GM12865 (cell line): Measurements from ENCODE around the gene DZIP1L.
A peak's percentile ranks its signal among the peaks of the same experiment; 100 is the strongest.

ENCODE experiments used
- DNase-seq: peaks from one replicate; pipeline ENCODE4 v3.0.0; 2010; ENCODE audit warnings: low read depth
- H3K4me3 ChIP-seq: 2 replicates; pipeline ENCODE4 v1.5.1; 2011; ENCODE audit warnings: mild to moderate bottlenecking, low read depth, low read length, control low read depth
- TF ChIP-seq, protein P1 (sequence below): IDR thresholded peaks from 2 replicates; pipeline ENCODE4 v1.5.1; 2011; ENCODE audit warnings: low read length, control low read depth, low read depth, inconsistent platforms; ENCODE audit not compliant: insufficient read depth; ENCODE audit errors: missing control alignments

The DZIP1L gene

DNA sequence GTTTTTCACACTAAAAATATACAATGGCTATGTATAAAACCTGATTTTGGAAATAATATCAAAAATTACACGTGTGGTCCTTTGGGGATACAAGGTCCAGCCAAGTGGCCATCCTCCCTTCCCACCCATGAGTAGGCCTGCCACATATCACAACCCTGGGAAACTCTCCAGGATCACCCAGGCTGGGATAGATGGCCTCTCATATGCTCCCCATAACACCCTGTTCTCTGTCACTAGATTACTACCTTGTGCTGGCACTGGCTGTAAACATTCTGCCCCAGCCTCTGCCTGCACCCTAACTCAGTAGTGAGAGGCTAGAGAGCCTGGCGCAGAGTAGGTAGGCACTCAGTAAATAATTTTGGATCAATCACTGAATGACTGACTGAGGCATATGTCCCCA, 53.4 kb downstream of the DZIP1L start:
- DNase-seq = no peak
- TF ChIP-seq, protein P1, sequence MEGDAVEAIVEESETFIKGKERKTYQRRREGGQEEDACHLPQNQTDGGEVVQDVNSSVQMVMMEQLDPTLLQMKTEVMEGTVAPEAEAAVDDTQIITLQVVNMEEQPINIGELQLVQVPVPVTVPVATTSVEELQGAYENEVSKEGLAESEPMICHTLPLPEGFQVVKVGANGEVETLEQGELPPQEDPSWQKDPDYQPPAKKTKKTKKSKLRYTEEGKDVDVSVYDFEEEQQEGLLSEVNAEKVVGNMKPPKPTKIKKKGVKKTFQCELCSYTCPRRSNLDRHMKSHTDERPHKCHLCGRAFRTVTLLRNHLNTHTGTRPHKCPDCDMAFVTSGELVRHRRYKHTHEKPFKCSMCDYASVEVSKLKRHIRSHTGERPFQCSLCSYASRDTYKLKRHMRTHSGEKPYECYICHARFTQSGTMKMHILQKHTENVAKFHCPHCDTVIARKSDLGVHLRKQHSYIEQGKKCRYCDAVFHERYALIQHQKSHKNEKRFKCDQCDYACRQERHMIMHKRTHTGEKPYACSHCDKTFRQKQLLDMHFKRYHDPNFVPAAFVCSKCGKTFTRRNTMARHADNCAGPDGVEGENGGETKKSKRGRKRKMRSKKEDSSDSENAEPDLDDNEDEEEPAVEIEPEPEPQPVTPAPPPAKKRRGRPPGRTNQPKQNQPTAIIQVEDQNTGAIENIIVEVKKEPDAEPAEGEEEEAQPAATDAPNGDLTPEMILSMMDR = no peak
- H3K4me3 ChIP-seq = no peak overlapping the region

DNA sequence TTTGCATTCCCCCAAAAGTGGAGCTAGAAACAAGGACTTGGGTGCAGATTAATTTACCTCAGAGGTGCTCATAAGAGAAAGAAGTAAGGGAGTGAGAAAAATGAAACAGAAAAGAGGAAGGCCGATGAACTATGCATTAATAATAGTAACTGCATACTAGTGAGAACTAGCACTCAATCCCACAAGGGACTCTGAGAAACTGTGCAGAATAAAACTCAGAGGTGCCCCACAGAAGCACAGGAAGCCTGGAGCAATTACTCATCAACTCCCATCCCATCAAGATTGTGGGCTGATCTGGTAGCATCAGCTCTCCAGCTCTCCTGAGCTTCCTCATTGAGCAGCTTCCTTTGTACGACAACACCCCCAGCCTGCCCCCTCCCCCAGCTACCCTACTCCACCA, 54.6 kb downstream of the DZIP1L start:
- TF ChIP-seq, protein P1 = no peak
- peak; percentile 32 for DNase-seq
- no peak overlapping the region for H3K4me3 ChIP-seq

DNA sequence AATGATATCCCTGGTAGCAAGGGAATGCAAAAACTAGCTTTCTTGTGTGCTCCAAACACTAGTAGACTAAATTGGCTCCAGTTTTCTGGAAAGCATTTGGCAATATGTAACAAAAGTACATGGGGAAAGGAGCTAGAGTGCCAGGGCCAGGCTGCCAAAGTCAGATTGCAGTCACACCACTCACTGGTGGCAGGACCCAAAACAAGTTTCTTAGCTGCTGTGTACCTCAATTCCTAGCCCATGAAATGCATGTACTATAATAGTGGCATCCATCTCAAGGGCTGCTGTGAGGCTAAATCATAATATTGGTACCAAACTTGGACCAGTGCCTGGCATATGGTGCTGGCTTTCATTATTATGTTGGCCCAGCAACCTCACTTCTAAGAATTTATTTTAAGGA, 56.1 kb downstream of the DZIP1L start:
- TF ChIP-seq, protein P1 = no peak
- H3K4me3 ChIP-seq = no peak overlapping the region
- DNase-seq = no peak

DNA sequence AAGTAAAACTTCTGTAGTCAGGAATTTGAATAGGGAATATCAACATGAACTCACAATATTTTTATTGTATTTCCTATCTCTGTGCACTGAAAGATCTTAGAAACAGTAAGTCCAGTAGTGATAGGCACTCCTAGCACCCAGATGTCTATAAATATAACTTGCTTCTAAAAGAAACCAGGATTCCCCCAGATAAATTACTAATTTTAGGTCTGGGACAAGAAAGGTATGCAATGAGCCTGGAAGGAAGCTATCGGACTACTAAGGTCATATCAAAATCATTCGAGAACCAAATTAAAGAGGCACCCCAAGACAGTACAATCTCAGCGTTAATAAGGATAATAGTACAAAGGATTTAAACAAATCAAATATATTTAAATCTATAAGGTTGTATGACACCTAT, 58.0 kb downstream of the DZIP1L start:
- DNase-seq = no peak
- no peak overlapping the region for H3K4me3 ChIP-seq
- TF ChIP-seq, protein P1 = no peak

DNA sequence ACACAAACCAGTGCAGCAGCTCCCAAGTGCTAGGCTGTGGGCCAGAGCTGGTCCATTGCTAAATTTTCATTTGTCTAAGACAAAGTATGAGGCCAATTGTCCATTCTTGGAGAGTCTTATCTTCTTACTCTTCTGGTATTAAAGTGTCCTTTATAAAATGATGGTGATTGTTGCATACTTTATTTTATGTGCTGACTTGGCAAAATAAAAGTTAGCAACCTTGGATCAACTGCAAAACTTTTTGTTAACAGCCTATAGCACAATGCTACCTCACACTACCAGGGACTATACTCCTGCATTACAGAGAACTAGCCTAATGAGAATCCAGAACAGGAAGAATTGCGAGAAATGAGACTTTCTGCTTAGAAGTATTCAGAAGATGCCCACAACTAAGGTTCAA, 61.4 kb downstream of the DZIP1L start:
- TF ChIP-seq, protein P1 = no peak
- DNase-seq = no peak
- H3K4me3 ChIP-seq = no peak overlapping the region

DNA sequence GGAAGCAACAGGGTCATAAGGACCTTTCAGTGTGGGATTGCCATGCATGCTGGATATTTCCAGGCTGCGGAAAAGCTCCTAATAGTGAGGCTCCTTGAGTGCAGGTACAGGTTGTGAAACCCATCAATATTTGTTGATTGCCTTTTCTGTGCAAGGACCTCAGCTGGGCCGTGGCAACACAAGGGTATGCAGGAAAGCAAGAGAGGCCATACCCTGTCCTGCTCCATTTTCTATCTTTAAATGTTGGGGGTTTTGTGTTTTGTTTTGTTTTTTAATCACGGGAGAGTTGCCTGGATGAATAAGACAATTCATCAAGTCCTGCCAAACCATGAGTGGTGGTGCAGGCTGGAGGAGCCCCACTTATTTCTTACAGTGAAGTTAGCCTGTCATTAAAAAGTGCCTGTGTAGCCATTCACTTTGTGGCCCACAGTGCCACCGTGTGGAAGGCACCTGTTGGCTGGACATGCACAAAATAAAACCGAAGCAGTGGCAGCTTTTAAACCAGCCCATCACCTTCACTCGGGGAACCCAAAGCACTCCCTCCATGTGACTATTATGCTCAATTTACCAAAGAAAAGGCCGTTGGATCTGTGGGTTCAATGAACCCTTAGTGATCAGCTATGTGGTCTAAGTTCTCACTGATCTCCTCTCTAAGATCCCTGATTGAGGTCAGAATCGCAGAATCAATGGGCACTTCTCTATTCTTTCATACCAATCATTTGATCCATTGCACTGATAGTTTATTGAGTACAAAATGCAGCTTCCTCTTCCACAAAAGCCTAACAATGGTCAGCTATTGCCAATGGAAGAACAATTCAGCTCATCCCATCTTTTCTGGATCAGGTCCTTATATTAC, 63.2 kb downstream of the DZIP1L start:
- DNase-seq = peak; percentile 82
- no peak overlapping the region for H3K4me3 ChIP-seq
- TF ChIP-seq, protein P1 = peak; percentile 90
